AG09309 (cell line): ENCODE data around the gene DERL3.
A peak's percentile ranks its signal among the peaks of the same experiment; 100 is the strongest.

ENCODE experiments used
- DNase-seq: peaks from one replicate; pipeline ENCODE4 v3.0.0-alpha.2; 2010; ENCODE audit warnings: low read depth
- H3K4me3 ChIP-seq: 2 replicates; pipeline ENCODE4 v1.5.1; 2011; ENCODE audit warnings: mild to moderate bottlenecking, low read depth, low read length, moderate library complexity; ENCODE audit not compliant: control insufficient read depth
- TF ChIP-seq, protein P1 (sequence below): IDR thresholded peaks from 2 replicates; pipeline ENCODE4 v1.5.1; 2011; ENCODE audit warnings: mild to moderate bottlenecking, low read depth, low read length, inconsistent platforms; ENCODE audit not compliant: insufficient read depth, control insufficient read depth; ENCODE audit errors: missing control alignments

DERL3 gene

DNA sequence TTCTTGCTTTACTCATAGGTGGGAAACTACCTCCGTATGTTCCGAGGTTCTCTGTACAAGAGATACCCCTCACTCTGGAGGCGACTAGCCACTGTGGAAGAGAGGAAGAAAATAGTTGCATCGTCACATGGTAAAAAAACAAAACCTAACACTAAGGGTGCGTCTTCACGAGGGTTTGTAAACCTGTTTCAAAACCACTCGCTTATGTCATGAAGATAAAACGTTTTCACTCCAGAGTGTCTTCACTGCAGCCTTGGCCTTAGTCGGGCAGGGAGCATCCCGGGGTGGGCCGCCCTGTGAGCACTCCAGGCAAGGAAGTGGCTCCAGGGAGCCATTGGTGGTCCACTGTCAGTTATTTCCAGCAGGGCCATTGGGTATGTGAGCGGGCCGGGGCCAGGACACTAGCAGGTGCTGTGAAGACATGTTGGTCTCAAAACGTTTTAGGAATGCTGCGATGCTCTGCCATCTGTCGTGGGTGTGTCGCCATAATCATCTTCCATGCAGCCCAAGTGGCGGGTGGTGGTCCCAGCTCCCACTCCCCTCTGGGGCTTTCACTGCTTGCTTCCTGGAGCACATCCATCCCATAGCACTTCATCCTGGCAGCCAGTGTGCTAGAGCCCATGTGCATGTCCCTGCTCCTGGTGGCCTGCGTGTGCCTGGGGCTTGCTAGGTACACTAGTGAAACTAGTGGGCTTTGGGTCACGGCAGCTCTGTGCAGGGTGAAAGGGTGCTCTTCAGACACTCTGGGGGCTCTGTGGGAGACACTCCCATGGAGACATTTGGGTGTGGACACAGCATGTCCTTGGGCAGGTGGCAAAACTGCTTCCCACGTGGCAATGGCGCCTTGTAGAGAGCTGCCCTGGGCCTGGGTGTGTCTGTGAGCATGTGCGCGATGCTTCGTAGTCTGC, 46.8 kb downstream of the DERL3 start:
- DNase-seq = no peak
- H3K4me3 ChIP-seq = no peak overlapping the region
- TF ChIP-seq, protein P1, sequence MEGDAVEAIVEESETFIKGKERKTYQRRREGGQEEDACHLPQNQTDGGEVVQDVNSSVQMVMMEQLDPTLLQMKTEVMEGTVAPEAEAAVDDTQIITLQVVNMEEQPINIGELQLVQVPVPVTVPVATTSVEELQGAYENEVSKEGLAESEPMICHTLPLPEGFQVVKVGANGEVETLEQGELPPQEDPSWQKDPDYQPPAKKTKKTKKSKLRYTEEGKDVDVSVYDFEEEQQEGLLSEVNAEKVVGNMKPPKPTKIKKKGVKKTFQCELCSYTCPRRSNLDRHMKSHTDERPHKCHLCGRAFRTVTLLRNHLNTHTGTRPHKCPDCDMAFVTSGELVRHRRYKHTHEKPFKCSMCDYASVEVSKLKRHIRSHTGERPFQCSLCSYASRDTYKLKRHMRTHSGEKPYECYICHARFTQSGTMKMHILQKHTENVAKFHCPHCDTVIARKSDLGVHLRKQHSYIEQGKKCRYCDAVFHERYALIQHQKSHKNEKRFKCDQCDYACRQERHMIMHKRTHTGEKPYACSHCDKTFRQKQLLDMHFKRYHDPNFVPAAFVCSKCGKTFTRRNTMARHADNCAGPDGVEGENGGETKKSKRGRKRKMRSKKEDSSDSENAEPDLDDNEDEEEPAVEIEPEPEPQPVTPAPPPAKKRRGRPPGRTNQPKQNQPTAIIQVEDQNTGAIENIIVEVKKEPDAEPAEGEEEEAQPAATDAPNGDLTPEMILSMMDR = no peak

DNA sequence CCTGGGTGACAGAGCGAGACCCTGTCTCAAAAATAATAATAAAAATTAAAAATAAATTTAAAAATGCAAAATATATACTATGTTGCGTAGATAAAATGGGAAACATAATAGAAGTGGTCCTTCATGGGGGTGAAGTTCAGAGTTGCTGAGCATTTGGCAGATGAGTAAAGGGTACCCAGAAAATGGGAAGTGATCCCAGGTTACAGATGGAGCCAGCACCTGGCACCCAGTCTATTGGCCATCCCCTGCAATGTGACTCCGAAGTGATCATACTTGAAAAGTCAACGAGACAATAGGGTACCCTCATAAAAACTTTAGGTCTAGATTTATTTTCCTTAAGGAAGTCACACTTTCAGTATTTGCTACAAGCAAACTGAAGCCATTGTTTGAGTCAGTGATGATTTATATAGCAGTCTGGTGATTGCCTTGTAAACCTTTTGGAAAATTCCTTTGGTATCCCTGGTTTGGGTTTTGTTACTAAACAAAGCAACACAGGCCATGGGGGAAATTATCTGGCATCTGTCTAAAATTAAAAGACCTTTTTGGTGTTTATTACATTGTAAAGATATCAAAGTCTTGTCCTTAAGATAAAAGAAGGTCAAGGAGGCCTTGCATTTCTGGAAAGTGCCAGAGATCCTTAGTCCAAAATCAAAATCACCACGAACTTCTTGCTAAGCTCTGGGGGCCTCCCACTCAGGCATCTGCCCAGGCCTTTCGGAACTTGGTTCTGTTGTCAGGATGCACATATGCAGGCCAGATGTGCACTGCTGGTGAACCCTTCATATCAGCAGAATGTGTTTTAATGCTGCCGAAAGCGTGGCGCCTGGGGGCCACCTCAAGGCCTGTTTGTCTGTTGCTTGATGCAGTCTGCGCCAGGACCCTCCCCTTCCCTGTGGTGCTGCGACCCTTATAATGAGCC, 47.7 kb downstream of the DERL3 start:
- TF ChIP-seq, protein P1 = no peak
- peak; percentile 90 for DNase-seq
- H3K4me3 ChIP-seq = no peak overlapping the region

DNA sequence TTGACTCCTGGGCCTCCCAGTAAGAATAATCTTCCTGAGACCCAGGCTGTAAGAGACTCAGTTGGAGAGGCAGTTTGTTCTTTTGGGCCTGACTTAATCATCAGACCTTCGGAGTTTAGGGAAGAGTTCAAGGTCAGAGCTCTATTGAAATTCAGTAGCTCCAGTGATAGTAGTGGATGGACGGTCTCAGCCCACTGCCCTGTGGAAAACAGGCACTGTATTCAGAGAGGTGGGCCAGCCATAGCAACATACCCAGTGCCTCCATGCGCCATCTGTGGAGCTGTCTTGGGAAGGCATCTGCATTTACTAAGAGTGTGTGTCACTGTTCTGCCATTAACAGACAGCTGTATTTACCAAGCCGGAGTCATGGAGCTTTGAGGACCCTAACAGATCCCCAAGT, 49.2 kb downstream of the DERL3 start:
- TF ChIP-seq, protein P1 = no peak
- DNase-seq = no peak
- H3K4me3 ChIP-seq = no peak overlapping the region

DNA sequence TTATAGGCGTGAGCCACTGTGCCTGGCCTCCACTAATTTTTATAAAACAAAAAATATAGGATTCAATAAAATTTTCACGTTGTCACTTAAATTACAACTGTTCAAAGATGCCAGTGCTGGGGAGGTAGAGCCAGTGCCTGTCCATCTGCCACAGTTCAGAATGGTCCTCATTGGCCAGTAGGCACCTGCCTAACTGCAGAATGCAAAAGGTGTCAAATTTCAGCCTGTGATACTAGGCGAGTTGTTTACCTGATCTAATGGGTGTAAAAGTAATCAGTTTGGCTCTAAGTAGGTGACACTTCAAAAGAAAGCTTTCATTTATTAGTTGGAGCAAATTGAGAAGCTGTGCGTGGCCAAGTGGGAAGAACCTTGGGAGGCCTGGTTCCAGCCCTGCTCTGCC, 49.7 kb downstream of the DERL3 start:
- no peak overlapping the region for H3K4me3 ChIP-seq
- no peak for DNase-seq
- TF ChIP-seq, protein P1 = no peak

DNA sequence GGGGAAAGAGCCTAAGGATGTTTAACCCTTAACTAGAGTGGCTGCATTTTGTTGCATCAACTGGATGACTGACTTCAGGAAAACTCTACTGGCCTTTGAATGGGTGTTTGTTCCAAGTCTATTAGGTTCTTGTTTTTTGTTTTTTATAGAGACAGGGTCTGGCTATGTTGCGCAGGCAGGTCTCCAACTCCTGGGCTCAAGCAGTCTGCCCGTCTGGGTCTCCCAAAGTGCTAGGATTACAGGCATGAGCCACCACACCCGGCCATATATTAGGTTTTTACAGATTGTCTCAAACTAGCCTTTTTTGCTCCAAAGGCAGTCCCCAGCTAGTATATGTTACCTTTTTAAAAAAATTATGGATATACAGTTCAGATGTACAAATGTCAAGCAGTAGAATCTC, 50.9 kb downstream of the DERL3 start:
- DNase-seq = no peak
- H3K4me3 ChIP-seq = peak overlapping the region; percentile 55
- TF ChIP-seq, protein P1 = no peak

DNA sequence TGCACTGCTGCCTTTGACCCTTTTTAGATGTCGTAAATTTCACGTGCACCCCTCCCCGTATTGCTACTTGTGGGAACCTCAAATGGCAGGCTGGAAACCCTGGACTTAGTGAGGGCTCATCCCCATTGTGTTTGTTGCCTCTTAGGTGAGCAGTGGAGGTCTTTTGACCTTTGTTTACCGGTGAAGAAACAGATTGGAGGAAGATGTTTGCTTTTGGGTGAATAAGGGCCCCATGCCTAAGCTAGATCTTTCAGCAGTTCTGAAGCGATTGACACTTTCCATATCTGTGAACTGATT, 51.3 kb downstream of the DERL3 start:
- TF ChIP-seq, protein P1 = no peak
- DNase-seq = no peak

More for the DNA sequence above, 51.3 kb downstream of the DERL3 start:
- H3K4me3 ChIP-seq = peak overlapping the region; percentile 55
